Stimulated activated memory B cell treated with anti-CD40 and anti-IgM and Interleukin-4, amounts not matched to agents 10 μg/mL and 1 μg/mL and 100 μg/mL, for 72 hours (primary cell): ENCODE measurements around the gene SPTLC2.
"Not testable (repeated sequence)": the region's sequence is repeated elsewhere in the genome, so short reads cannot be mapped to it uniquely, and the experiment has no call there.

Experiments
- ATAC-seq: fragments of 150-1000 bp; cut with Tn5 transposase; 2 replicates; pipeline ENCODE4 v1.10.0; 2021
- H3K27ac Mint-ChIP-seq: one replicate; pipeline ENCODE4 v1.8.0; 2022; ENCODE audit warnings: mild to moderate bottlenecking, mixed read lengths
- H3K27me3 Mint-ChIP-seq: one replicate; pipeline ENCODE4 v1.8.0; 2022; ENCODE audit warnings: mixed read lengths
- H3K36me3 Mint-ChIP-seq: one replicate; pipeline ENCODE4 v1.8.0; 2022; ENCODE audit warnings: mixed read lengths
- H3K4me1 Mint-ChIP-seq: one replicate; pipeline ENCODE4 v1.8.0; 2022; ENCODE audit warnings: mixed read lengths
- H3K4me3 Mint-ChIP-seq: one replicate; pipeline ENCODE4 v1.8.0; 2022; ENCODE audit warnings: mild to moderate bottlenecking, moderate library complexity, mixed read lengths
- H3K9me3 Mint-ChIP-seq: one replicate; pipeline ENCODE4 v1.8.0; 2022; ENCODE audit warnings: mixed read lengths

SPTLC2 gene

GRCh38 chr14:77616454-77617229 lies at the start of gene SPTLC2:
Gene SPTLC2 (minus strand): TSS chr14:77616637. CDS start chr14:77616579, 58 bp downstream.
- no peaks in the 10 kb centered on the region for H3K9me3 Mint-ChIP-seq
- peaks cover 6% of the 10 kb centered on the region for H3K36me3 Mint-ChIP-seq
- H3K4me3 Mint-ChIP-seq: peak within 1 kb of the TSS; percentile 87
- peak within 1 kb of the TSS; percentile 82 for H3K27ac Mint-ChIP-seq
- peak; percentile 99 for ATAC-seq
- no peaks in the 10 kb centered on the region for H3K27me3 Mint-ChIP-seq
- peaks cover 39% of the 10 kb centered on the region for H3K4me1 Mint-ChIP-seq

- no peaks in the 10 kb centered on the region for H3K36me3 Mint-ChIP-seq
- no peaks in the 10 kb centered on the region for H3K27me3 Mint-ChIP-seq
- no peak overlapping the region for H3K27ac Mint-ChIP-seq
- no peak overlapping the region for H3K4me3 Mint-ChIP-seq
- no peak for ATAC-seq
- H3K9me3 Mint-ChIP-seq: no peaks in the 10 kb centered on the region
- no peaks in the 10 kb centered on the region for H3K4me1 Mint-ChIP-seq
Observed at GRCh38 chr14:77663293-77663692, 46.9 kb upstream of the SPTLC2 start.

- not testable (repeated sequence) for H3K9me3 Mint-ChIP-seq, H3K4me1 Mint-ChIP-seq, H3K27ac Mint-ChIP-seq, ATAC-seq, H3K27me3 Mint-ChIP-seq, H3K36me3 Mint-ChIP-seq, H3K4me3 Mint-ChIP-seq
Observed at GRCh38 chr14:77661562-77661961, 45.1 kb upstream of the SPTLC2 start.

- no peaks in the 10 kb centered on the region for H3K9me3 Mint-ChIP-seq
- H3K4me1 Mint-ChIP-seq: no peaks in the 10 kb centered on the region
- no peaks in the 10 kb centered on the region for H3K36me3 Mint-ChIP-seq
- H3K27ac Mint-ChIP-seq: no peak overlapping the region
- no peak for ATAC-seq
- H3K4me3 Mint-ChIP-seq: no peak overlapping the region
- no peaks in the 10 kb centered on the region for H3K27me3 Mint-ChIP-seq
Observed at GRCh38 chr14:77660754-77661153, 44.3 kb upstream of the SPTLC2 start.

- ATAC-seq: no peak
- no peaks in the 10 kb centered on the region for H3K27me3 Mint-ChIP-seq
- H3K27ac Mint-ChIP-seq: no peak overlapping the region
- no peaks in the 10 kb centered on the region for H3K36me3 Mint-ChIP-seq
- H3K9me3 Mint-ChIP-seq: no peaks in the 10 kb centered on the region
- H3K4me1 Mint-ChIP-seq: no peaks in the 10 kb centered on the region
- H3K4me3 Mint-ChIP-seq: no peak overlapping the region
Observed at GRCh38 chr14:77659831-77660230, 43.4 kb upstream of the SPTLC2 start.

- no peaks in the 10 kb centered on the region for H3K27me3 Mint-ChIP-seq
- no peaks in the 10 kb centered on the region for H3K9me3 Mint-ChIP-seq
- H3K36me3 Mint-ChIP-seq: no peaks in the 10 kb centered on the region
- no peaks in the 10 kb centered on the region for H3K4me1 Mint-ChIP-seq
- no peak overlapping the region for H3K4me3 Mint-ChIP-seq
- ATAC-seq: no peak
- H3K27ac Mint-ChIP-seq: no peak overlapping the region
Observed at GRCh38 chr14:77657280-77657679, 40.8 kb upstream of the SPTLC2 start.

- ATAC-seq: no peak
- H3K4me1 Mint-ChIP-seq: no peaks in the 10 kb centered on the region
Observed at GRCh38 chr14:77654001-77654441, 37.6 kb upstream of the SPTLC2 start.

GRCh38 chr14:77649326-77649725 lies 32.9 kb upstream of the SPTLC2 start:
- no peak for ATAC-seq
- H3K4me1 Mint-ChIP-seq: no peaks in the 10 kb centered on the region
- H3K36me3 Mint-ChIP-seq: no peaks in the 10 kb centered on the region
- H3K4me3 Mint-ChIP-seq: no peak overlapping the region
- H3K9me3 Mint-ChIP-seq: peaks cover 3% of the 10 kb centered on the region
- H3K27me3 Mint-ChIP-seq: no peaks in the 10 kb centered on the region
- H3K27ac Mint-ChIP-seq: no peak overlapping the region

More at GRCh38 chr14:77654001-77654441, 37.6 kb upstream of the SPTLC2 start:
- H3K27me3 Mint-ChIP-seq: no peaks in the 10 kb centered on the region
- H3K9me3 Mint-ChIP-seq: no peaks in the 10 kb centered on the region
- no peak overlapping the region for H3K4me3 Mint-ChIP-seq
- H3K27ac Mint-ChIP-seq: no peak overlapping the region
- no peaks in the 10 kb centered on the region for H3K36me3 Mint-ChIP-seq

- Mint-ChIP-seq H3K4me3 (no peak overlapping the region), H3K27ac (no peak overlapping the region), H3K36me3 (no peaks in the 10 kb centered on the region), H3K9me3 (peaks cover 3% of the 10 kb centered on the region), H3K27me3 (no peaks in the 10 kb centered on the region), H3K4me1 (no peaks in the 10 kb centered on the region)
- ATAC-seq: no peak
Observed at GRCh38 chr14:77648520-77649200, 32.2 kb upstream of the SPTLC2 start.

- no peak overlapping the region for H3K27ac Mint-ChIP-seq
Observed at GRCh38 chr14:77647853-77648252, 31.4 kb upstream of the SPTLC2 start.

GRCh38 chr14:77646907-77647306 lies 30.5 kb upstream of the SPTLC2 start:
- no peak for ATAC-seq
- Mint-ChIP-seq H3K36me3 (no peaks in the 10 kb centered on the region), H3K4me3 (no peak overlapping the region), H3K9me3 (peaks cover 3% of the 10 kb centered on the region), H3K27me3 (no peaks in the 10 kb centered on the region), H3K4me1 (peaks cover under 1% of the 10 kb centered on the region), H3K27ac (no peak overlapping the region)

More at GRCh38 chr14:77647853-77648252, 31.4 kb upstream of the SPTLC2 start:
- H3K4me3 Mint-ChIP-seq: no peak overlapping the region
- peaks cover 3% of the 10 kb centered on the region for H3K9me3 Mint-ChIP-seq
- no peaks in the 10 kb centered on the region for H3K36me3 Mint-ChIP-seq
- no peak for ATAC-seq
- no peaks in the 10 kb centered on the region for H3K27me3 Mint-ChIP-seq
- no peaks in the 10 kb centered on the region for H3K4me1 Mint-ChIP-seq

GRCh38 chr14:77645520-77646230 lies 29.2 kb upstream of the SPTLC2 start:
- ATAC-seq: no peak
- Mint-ChIP-seq H3K36me3 (no peaks in the 10 kb centered on the region), H3K27me3 (no peaks in the 10 kb centered on the region), H3K9me3 (peaks cover 3% of the 10 kb centered on the region), H3K27ac (no peak overlapping the region), H3K4me1 (peaks cover 12% of the 10 kb centered on the region), H3K4me3 (no peak overlapping the region)

- no peaks in the 10 kb centered on the region for H3K27me3 Mint-ChIP-seq
- H3K36me3 Mint-ChIP-seq: no peaks in the 10 kb centered on the region
- peak overlapping the region; percentile 84 for H3K4me3 Mint-ChIP-seq
- no peak for ATAC-seq
- peaks cover 3% of the 10 kb centered on the region for H3K9me3 Mint-ChIP-seq
- H3K27ac Mint-ChIP-seq: peak overlapping the region; percentile 92
- peaks cover 12% of the 10 kb centered on the region for H3K4me1 Mint-ChIP-seq
Observed at GRCh38 chr14:77642407-77642806, 26.0 kb upstream of the SPTLC2 start.

- H3K4me1 Mint-ChIP-seq: peaks cover 12% of the 10 kb centered on the region
Observed at GRCh38 chr14:77641534-77642341, 25.3 kb upstream of the SPTLC2 start.

More at GRCh38 chr14:77641534-77642341, 25.3 kb upstream of the SPTLC2 start:
- no peaks in the 10 kb centered on the region for H3K27me3 Mint-ChIP-seq
- no peaks in the 10 kb centered on the region for H3K36me3 Mint-ChIP-seq
- ATAC-seq: peak; percentile 87
- H3K9me3 Mint-ChIP-seq: peaks cover 3% of the 10 kb centered on the region
- H3K27ac Mint-ChIP-seq: peak overlapping the region; percentile 92
- peak overlapping the region; percentile 84 for H3K4me3 Mint-ChIP-seq
